ENCODE results near the gene INPP5J.

INPP5J gene

DNA sequence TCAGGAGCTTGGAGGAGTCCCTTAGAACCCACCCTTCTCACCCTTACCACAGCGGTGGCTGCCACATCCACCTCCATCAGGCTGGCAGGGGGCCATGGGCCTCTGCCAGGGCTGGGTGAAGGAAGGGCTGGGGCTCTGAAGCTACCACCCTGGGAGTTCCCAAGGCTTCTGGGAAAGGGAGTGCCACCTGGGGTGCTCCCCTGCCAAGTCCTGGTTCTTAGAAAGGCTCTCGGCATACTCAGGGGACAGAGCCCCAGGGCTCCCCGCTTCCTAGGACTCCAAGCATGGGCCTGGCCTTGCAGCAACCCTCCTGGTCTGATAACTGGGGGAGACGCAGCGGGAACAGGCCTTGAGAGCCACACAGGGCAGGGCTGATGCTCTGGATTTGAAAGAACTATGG lies 18.0 kb downstream of the INPP5J start:
- Mint-ChIP-seq H3K27ac (ENCODE audit: low read depth) (no peak overlapping the region), H3K9me3 (no peaks in the 10 kb centered on the region), H3K4me3 (no peak overlapping the region), H3K36me3 (ENCODE audit: insufficient read depth) (no peaks in the 10 kb centered on the region), H3K4me1 (no peaks in the 10 kb centered on the region), H3K27me3 (peaks cover 10% of the 10 kb centered on the region)
- no peak for ATAC-seq (replicated peaks; ENCODE audit: extremely low read depth, poor library complexity, severe bottlenecking)
- DNase-seq (ENCODE audit: low spot score in 2 of 2) = no peak

DNA sequence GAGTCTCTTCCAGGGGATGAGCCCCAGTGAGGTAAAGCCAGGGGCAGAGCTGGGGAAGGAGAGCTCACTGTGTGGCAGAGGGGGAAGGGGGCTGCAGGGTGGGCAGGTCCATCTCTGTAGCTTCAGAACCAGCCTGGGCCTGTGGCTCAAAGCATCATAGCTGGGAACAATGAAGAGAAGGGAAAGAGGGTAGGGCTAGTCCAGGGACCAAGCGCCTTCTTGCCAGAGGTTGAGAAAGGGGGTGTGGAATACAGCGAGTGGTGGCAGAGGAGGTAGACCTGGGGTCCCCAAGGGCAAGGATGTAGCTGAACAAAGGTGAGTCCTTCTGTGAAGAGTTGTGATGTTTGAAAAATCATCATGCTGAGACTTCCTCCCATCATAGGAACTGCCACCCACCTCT lies 18.8 kb downstream of the INPP5J start:
- Mint-ChIP-seq H3K4me1 (no peaks in the 10 kb centered on the region), H3K4me3 (no peak overlapping the region), H3K27ac (ENCODE audit: low read depth) (no peak overlapping the region), H3K36me3 (ENCODE audit: insufficient read depth) (no peaks in the 10 kb centered on the region), H3K9me3 (no peaks in the 10 kb centered on the region), H3K27me3 (peaks cover 10% of the 10 kb centered on the region)
- no peak for DNase-seq (ENCODE audit: low spot score in 2 of 2)
- ATAC-seq (replicated peaks; ENCODE audit: extremely low read depth, poor library complexity, severe bottlenecking) = no peak

DNA sequence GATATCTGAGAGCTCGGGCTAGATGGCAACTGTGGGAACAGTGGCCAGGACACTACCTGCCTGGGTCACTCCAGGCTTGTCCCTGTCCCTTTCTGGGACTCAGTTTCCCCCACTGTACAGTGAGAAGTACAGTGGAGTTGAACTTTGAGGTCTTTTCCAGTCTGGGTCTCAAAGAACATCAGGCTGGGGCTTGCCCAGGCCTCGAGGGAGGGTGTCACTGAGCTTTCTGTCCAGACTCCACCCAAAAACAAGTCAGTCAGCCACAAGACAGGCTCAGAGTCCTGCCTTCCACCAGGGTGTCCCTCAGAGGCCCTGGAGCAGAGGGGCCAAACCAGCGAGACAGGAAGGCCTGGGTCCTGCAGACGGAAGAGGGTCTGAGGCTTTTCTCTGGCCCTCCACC lies 19.5 kb downstream of the INPP5J start:
- Mint-ChIP-seq H3K4me3 (no peak overlapping the region), H3K27ac (ENCODE audit: low read depth) (no peak overlapping the region), H3K9me3 (no peaks in the 10 kb centered on the region), H3K4me1 (no peaks in the 10 kb centered on the region), H3K36me3 (ENCODE audit: insufficient read depth) (no peaks in the 10 kb centered on the region), H3K27me3 (peaks cover 10% of the 10 kb centered on the region)
- no peak for DNase-seq (ENCODE audit: low spot score in 2 of 2)
- no peak for ATAC-seq (replicated peaks; ENCODE audit: extremely low read depth, poor library complexity, severe bottlenecking)

DNA sequence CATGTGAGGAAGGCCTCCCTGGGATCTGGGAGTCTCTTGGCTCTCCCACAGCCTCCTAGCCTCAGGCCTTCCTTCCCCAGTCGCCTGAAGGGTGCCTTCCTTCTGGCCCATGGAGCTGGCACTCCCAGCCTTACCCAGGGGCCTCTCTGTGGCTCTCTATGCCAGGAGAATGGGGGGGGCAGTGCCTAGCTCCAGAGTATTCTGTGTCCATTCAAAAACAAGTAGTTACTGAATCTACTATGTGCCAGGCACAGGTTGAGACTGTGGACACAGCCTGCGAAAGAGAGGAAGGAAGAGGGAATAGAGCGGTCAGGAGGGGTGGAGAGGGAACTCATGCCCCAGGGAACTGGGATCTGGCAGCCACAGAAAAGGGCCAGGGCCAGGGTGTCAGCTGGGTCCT lies 20.3 kb downstream of the INPP5J start:
- Mint-ChIP-seq H3K4me3 (no peak overlapping the region), H3K36me3 (ENCODE audit: insufficient read depth) (no peaks in the 10 kb centered on the region), H3K27me3 (peaks cover 10% of the 10 kb centered on the region), H3K27ac (ENCODE audit: low read depth) (no peak overlapping the region), H3K4me1 (no peaks in the 10 kb centered on the region), H3K9me3 (no peaks in the 10 kb centered on the region)
- ATAC-seq (replicated peaks; ENCODE audit: extremely low read depth, poor library complexity, severe bottlenecking) (no peak), DNase-seq (ENCODE audit: low spot score in 2 of 2) (no peak)

DNA sequence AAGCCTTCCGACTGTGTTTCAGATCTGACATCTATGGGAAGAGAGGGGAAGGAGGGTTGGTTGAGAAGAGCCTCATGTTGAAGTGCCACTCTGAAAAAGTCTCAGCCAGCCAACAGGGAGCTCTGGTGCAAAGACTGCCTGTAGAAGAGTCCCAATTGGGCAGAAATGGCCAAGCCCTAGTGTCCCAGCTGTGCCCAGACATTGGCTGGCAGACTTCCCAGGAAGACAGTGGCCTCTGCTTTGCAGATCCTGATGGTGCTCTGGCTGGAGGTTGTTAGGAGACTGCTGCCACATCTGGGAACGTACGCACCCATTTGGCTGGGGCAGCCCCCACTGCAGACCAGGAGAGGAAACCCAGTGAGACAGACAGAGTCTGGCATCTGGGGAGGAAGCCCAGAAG lies 20.8 kb downstream of the INPP5J start:
- Mint-ChIP-seq H3K4me1 (no peaks in the 10 kb centered on the region), H3K27me3 (peaks cover 10% of the 10 kb centered on the region), H3K36me3 (ENCODE audit: insufficient read depth) (no peaks in the 10 kb centered on the region), H3K9me3 (no peaks in the 10 kb centered on the region), H3K27ac (ENCODE audit: low read depth) (no peak overlapping the region), H3K4me3 (no peak overlapping the region)
- no peak for DNase-seq (ENCODE audit: low spot score in 2 of 2)
- ATAC-seq (replicated peaks; ENCODE audit: extremely low read depth, poor library complexity, severe bottlenecking) = no peak

DNA sequence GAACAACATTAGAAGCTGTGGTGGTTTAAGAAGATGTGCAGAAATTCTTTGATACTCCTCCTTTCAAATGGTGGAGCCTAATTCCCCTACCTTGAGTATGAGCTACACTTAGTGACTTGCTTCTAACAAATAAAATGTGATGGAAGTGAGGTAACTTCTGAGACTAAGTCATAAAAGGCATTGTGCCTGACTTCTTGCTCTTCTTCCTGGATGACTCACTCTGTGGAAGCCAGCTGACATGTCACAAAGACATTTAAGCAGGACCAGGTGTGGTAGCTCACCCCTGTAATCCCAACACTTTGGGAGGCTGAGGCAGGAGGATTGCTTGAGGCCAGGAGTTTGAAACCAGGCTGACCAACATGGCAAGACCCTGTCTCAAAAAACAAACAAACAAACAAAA lies 21.5 kb downstream of the INPP5J start:
- H3K27ac Mint-ChIP-seq (ENCODE audit: low read depth) = no peak overlapping the region
- H3K36me3 Mint-ChIP-seq (ENCODE audit: insufficient read depth) = no peaks in the 10 kb centered on the region

DNA sequence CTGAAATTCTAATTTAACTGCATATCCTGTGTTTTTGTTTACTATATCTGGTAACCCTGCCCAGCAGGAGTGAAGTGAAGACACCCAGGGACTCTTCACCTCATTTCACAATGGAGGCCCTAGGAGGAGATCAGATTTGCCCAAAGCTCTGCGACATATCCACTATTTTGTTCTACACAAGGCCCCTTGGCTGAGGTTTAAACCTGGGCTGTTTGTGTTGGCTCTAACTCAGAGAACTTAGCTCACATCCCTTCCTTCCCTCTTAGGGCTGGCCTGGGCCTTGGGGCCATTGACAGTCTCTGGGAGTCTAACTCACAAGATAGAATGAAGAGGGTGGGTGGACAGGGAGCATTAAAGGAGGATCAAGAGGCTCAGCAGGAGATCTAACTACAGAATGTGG lies 25.7 kb downstream of the INPP5J start:
- H3K9me3 Mint-ChIP-seq = no peaks in the 10 kb centered on the region
- no peak overlapping the region for H3K4me3 Mint-ChIP-seq
- no peak overlapping the region for H3K27ac Mint-ChIP-seq (ENCODE audit: low read depth)
- DNase-seq (ENCODE audit: low spot score in 2 of 2) (no peak), ATAC-seq (replicated peaks; ENCODE audit: extremely low read depth, poor library complexity, severe bottlenecking) (no peak)
- peaks cover 9% of the 10 kb centered on the region for H3K27me3 Mint-ChIP-seq
- H3K36me3 Mint-ChIP-seq (ENCODE audit: insufficient read depth) = no peaks in the 10 kb centered on the region
- H3K4me1 Mint-ChIP-seq = no peaks in the 10 kb centered on the region

More for the DNA sequence above, 21.5 kb downstream of the INPP5J start:
- no peaks in the 10 kb centered on the region for H3K4me1 Mint-ChIP-seq
- H3K9me3 Mint-ChIP-seq = no peaks in the 10 kb centered on the region
- no peak for DNase-seq (ENCODE audit: low spot score in 2 of 2)
- no peak for ATAC-seq (replicated peaks; ENCODE audit: extremely low read depth, poor library complexity, severe bottlenecking)
- H3K4me3 Mint-ChIP-seq = no peak overlapping the region
- peaks cover 10% of the 10 kb centered on the region for H3K27me3 Mint-ChIP-seq

DNA sequence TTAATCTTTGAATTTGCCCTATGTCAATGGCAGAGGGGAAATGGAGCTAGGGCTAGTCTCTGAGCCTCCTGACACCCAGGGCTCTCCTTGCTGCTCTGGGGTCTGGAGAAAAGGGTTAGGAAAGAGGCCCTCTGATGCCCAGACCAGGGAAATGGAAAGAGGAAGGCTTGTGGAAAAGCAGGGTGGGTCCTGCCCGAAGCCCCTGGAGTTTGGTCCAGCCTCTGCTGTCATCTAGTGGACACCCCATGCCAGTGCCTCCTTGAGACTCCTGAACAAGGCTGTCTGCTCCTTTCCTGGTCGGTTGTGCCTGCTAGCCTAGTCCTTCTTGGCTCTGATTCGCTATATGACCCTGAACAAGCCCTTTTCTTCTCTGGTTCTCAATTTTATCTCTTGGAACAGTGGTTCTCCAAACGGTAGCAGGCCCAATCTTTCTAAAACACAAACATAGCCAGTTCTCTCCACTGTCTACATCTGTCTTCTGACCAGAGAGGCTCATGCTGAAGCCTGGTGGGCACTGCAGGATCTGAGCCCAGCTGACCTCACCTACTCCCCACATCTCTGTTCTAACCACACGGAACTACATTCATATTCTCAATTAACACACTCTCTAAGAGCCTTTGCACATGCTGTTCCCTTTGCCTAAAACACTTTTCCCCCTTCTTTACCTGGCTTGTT lies 26.3 kb downstream of the INPP5J start:
- no peaks in the 10 kb centered on the region for H3K36me3 Mint-ChIP-seq (ENCODE audit: insufficient read depth)
- DNase-seq (ENCODE audit: low spot score in 2 of 2) (no peak), ATAC-seq (replicated peaks; ENCODE audit: extremely low read depth, poor library complexity, severe bottlenecking) (no peak)
- peaks cover 11% of the 10 kb centered on the region for H3K27me3 Mint-ChIP-seq
- H3K4me3 Mint-ChIP-seq = no peak overlapping the region
- H3K9me3 Mint-ChIP-seq = no peaks in the 10 kb centered on the region
- no peak overlapping the region for H3K27ac Mint-ChIP-seq (ENCODE audit: low read depth)
- no peaks in the 10 kb centered on the region for H3K4me1 Mint-ChIP-seq

DNA sequence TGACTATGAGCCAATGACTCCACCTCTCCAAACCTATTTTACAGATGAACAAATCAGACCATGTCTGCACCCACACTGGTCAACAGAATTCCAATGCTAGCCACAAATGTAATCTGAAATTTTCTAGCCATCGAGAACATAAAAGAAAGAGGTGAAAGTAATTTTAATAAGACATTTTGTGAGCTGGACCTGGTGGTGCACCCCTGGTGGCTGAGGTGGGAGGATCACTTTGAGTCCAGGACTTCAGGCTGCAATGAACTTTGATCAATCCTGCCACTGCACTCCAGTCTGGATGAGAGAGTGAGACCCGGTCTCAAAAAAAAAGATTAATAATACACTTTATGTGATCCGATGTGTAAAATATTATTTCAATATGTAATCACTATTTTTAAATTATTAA lies 27.8 kb downstream of the INPP5J start:
- no peak overlapping the region for H3K4me3 Mint-ChIP-seq
- H3K27me3 Mint-ChIP-seq = peaks cover 11% of the 10 kb centered on the region
- no peaks in the 10 kb centered on the region for H3K36me3 Mint-ChIP-seq (ENCODE audit: insufficient read depth)
- H3K4me1 Mint-ChIP-seq = no peaks in the 10 kb centered on the region
- H3K27ac Mint-ChIP-seq (ENCODE audit: low read depth) = no peak overlapping the region
- no peaks in the 10 kb centered on the region for H3K9me3 Mint-ChIP-seq
- no peak for ATAC-seq (replicated peaks; ENCODE audit: extremely low read depth, poor library complexity, severe bottlenecking)
- DNase-seq (ENCODE audit: low spot score in 2 of 2) = no peak

DNA sequence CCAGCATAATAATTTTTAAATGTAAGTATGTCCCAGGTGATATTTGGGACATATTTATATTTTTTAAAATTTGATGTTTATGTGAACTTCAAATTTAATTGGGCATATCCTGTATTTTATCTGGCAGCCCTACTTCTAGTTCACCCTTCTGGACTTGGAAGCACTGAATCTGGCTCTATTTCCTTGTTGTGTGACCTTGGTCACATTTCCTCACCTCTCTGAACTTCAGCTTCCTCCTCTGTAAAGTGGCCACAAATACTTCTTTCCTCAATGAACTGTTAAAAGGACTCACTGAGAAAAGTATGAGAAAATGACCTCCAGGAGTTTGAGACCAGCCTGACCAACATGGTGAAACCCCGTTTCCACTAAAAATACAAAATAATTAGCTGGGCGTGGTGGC lies 29.1 kb downstream of the INPP5J start:
- ATAC-seq (replicated peaks; ENCODE audit: extremely low read depth, poor library complexity, severe bottlenecking) = no peak
- H3K4me3 Mint-ChIP-seq = no peak overlapping the region
- H3K4me1 Mint-ChIP-seq = no peaks in the 10 kb centered on the region
- no peak for DNase-seq (ENCODE audit: low spot score in 2 of 2)
- peaks cover 11% of the 10 kb centered on the region for H3K27me3 Mint-ChIP-seq
- H3K36me3 Mint-ChIP-seq (ENCODE audit: insufficient read depth) = no peaks in the 10 kb centered on the region
- H3K9me3 Mint-ChIP-seq = no peaks in the 10 kb centered on the region
- no peak overlapping the region for H3K27ac Mint-ChIP-seq (ENCODE audit: low read depth)

DNA sequence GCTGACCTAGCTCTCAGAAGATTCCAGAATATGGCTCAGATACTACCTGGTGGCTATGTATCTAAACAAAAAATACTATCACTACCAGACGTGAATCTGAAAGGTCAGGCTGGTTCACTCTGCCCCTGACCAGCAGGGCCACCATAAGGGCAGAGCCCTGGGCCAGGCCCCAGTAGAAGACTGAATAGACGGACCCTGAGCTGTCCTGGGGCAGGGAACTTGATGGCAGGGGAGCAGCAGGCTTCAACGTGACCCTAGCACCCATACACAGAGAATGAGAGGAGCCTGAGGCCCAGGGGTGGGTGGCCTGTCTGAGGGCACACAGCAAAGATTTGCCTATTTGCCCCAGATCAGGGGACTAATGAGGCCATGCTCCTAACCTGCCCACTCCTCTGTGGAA lies 30.6 kb downstream of the INPP5J start:
- Mint-ChIP-seq H3K4me1 (no peaks in the 10 kb centered on the region), H3K36me3 (ENCODE audit: insufficient read depth) (no peaks in the 10 kb centered on the region), H3K4me3 (no peak overlapping the region), H3K27ac (ENCODE audit: low read depth) (no peak overlapping the region), H3K9me3 (no peaks in the 10 kb centered on the region), H3K27me3 (peaks cover 11% of the 10 kb centered on the region)
- no peak for DNase-seq (ENCODE audit: low spot score in 2 of 2)
- no peak for ATAC-seq (replicated peaks; ENCODE audit: extremely low read depth, poor library complexity, severe bottlenecking)

DNA sequence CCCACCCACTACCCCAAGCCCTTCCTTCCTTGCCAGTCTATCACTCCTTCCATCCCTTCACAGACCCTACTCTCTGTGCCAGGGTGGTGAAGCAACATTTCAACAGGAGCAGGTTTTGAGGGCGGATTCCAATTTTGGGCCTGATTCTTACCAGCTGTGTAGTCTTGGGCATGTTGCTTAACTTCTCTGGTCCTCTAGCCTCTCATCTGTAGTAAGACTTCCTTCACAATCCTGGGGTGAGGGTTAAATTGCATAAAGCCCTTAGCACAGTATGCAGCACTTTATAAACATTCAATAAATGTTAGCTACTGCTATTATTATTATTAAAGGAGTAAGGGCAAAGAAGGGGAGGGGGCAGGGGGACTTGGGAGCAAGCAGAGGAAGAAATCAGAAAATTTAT lies 32.2 kb downstream of the INPP5J start:
- no peak for DNase-seq (ENCODE audit: low spot score in 2 of 2)
- H3K4me1 Mint-ChIP-seq = peaks cover 8% of the 10 kb centered on the region
- no peak overlapping the region for H3K27ac Mint-ChIP-seq (ENCODE audit: low read depth)
- H3K36me3 Mint-ChIP-seq (ENCODE audit: insufficient read depth) = peaks cover 2% of the 10 kb centered on the region
- no peak overlapping the region for H3K4me3 Mint-ChIP-seq
- no peaks in the 10 kb centered on the region for H3K9me3 Mint-ChIP-seq
- ATAC-seq (replicated peaks; ENCODE audit: extremely low read depth, poor library complexity, severe bottlenecking) = no peak
- H3K27me3 Mint-ChIP-seq = peaks cover 11% of the 10 kb centered on the region

DNA sequence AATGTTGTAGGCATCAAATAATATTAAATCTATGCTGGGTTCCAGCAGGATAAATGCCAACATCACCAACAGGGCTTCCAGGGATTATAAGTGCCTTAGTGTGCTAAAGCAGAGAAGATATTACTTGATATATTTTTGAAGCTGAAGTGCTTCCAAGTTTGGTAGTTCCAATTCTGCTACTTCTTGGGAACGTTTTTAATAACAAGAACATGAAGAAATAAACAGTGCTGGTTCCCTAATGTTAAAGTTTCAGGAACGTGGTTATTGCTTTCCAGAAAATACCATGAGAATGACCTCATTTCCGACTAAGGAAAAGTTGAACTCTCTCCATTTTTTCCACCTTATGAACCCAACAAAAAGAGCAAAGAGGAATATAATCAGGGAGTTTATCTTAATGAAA lies 32.7 kb downstream of the INPP5J start:
- H3K27me3 Mint-ChIP-seq = peaks cover 11% of the 10 kb centered on the region
- no peaks in the 10 kb centered on the region for H3K9me3 Mint-ChIP-seq
- H3K4me3 Mint-ChIP-seq = no peak overlapping the region
- peaks cover 2% of the 10 kb centered on the region for H3K36me3 Mint-ChIP-seq (ENCODE audit: insufficient read depth)
- ATAC-seq (replicated peaks; ENCODE audit: extremely low read depth, poor library complexity, severe bottlenecking) (no peak), DNase-seq (ENCODE audit: low spot score in 2 of 2) (no peak)
- H3K4me1 Mint-ChIP-seq = peaks cover 11% of the 10 kb centered on the region
- H3K27ac Mint-ChIP-seq (ENCODE audit: low read depth) = no peak overlapping the region
